HG02973 (cell line): Measurements from ENCODE around the gene CD72.

Source experiments
- ATAC-seq: cut with Tn5 transposase; IDR thresholded peaks from one replicate; pipeline ENCODE4 v1.9.1; 2021; ENCODE audit warnings: moderate library complexity; ENCODE audit not compliant: unreplicated experiment

Gene CD72, protein sequence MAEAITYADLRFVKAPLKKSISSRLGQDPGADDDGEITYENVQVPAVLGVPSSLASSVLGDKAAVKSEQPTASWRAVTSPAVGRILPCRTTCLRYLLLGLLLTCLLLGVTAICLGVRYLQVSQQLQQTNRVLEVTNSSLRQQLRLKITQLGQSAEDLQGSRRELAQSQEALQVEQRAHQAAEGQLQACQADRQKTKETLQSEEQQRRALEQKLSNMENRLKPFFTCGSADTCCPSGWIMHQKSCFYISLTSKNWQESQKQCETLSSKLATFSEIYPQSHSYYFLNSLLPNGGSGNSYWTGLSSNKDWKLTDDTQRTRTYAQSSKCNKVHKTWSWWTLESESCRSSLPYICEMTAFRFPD

DNA sequence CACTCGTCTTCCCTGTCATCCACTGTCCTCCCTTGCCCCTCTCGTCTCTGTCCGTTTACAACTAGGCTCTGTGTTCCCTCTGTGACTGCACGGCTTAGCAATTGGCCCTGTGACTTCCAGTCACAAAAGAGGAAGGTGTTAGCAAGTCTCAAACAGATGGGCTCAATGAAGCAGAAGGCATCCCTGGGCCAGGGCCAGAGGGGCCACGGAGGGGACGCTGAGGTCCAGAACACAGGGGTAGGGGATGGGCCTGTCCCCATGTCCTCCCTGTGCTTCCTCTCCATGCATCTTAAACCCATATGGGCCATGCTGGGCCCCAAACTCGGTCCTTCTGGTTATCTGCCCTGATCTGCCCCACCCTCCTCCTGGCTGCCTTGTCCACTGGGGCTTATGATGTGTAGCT lies at the start of gene CD72:
TSS of gene CD72 (minus strand) at position 89 of the 403 bp plus-strand sequence. CDS start 110 bp downstream, outside the sequence.
- ATAC-seq = no peak

DNA sequence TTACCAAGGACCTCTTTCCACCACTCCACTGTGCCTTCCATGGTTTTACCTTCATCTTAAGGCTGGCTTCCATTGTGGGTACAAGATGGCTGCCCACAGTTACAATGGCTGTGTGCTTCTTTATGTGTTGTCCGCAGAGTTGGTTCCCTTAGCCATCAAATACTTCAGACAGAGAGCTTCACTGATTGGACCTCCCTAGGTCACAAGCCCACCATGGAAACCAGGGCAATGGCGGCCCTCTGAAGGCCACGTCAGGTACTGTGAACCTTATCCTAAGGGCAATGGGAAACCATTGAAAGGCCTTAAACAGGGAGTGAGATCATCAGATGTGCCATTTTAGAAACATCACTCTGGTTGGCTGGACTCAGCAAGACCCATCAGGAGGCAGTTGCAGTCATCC lies 49.7 kb upstream of the CD72 start:
- no peak for ATAC-seq

DNA sequence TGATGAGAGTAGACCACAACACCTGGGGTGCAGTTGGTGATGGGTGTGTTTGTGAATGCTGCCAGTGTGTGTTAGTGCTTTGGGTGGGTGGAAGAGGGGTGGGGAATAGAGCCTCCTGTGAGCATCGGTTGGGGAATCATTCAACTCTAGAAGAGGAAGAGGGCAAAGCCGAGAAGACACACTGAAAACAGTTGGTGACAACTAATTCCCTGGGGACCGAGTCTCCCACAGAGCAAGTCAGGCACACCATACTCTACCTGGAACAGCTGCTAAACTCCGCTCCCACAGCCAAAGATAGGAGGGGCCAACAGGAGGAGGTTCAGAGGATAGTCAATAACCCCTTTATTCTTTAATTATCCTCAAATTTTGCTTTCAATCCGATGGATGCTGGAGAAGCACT lies 48.3 kb upstream of the CD72 start:
- ATAC-seq = no peak

DNA sequence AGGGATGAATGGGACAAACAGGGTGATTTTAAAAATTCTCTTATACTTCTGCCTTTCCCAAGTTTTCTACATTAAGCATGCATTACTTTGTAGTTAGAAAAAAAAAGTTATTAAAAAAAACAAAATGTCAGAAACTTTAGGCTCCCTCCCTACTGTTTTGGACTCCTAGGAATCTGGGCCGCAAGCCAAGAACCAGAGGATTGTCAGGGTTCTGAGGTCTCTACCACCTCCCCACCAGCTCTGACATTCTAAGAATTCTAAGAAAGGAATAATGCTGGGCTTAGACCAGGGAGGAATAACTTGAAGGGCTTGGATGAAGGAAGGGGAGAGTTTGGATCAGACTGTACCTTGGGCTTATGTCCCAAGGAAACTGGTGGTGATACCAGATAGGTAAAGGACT lies 47.8 kb upstream of the CD72 start:
- ATAC-seq = no peak

DNA sequence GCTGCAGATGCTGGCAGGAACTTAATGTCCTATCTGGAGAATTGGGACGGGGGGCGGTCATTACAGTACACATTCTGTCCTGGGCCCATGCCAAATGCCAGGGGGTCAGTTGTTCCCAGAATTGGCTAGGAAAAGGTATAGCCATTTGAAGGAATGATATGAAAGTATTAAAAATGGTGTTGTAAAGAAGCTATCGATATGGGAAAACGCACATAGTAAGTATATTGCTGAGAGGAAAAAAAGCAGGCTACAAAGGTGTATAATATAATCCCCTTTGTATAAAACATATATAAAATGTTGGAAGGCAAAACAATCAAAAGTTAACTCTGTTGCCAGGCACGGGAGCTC lies 47.2 kb upstream of the CD72 start:
- no peak for ATAC-seq

DNA sequence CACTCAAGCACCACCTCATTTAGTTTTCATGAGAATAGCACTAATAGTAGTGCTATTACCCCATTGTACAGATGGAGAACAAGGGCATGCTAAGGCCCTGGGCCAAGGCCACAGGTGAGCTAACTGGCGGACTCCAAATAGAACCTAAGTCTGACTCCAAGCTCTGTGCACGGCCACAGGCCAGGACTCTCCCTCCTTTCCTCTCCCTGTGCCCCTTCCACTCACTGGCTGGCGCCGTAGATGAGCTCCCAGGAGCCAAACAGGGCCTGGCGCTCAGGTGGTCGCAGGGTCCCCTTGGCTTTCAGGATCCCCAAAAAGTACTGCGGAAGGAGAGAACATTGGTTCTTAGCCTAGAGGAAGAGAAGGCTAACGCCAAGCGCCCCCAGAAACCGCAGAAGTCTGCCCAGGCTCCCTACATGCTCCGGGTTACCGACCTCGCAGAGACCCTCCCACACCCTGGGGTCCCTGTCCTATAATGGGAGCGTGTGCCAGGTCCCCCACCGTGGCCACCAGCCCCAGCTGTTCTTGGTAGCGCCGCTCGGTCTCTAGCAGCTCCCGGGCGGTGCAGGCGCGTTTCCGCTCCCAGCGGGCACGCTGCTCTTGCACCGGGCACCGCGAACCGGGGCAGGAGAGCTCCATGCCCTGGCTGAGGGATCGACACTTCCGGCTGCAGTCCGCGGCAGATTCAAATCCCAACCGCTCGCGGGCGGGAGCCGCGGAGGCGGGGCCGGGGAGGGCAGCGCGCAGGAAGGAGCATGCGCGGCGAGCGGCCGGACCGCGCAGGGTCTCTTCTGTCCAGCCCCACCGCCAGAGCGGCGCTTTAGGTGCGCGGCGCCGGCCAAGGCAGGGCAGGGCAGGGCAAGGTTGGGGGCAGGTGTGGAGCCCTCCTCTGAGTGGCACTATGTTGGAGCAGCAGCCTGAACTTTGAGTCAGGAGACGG lies 46.6 kb upstream of the CD72 start, which contains the start of gene ARHGEF39:
TSS of gene ARHGEF39 (minus strand) at position 665 of the 940 bp plus-strand sequence. CDS start at position 639, 26 bp downstream.
- peak; percentile 53 for ATAC-seq

DNA sequence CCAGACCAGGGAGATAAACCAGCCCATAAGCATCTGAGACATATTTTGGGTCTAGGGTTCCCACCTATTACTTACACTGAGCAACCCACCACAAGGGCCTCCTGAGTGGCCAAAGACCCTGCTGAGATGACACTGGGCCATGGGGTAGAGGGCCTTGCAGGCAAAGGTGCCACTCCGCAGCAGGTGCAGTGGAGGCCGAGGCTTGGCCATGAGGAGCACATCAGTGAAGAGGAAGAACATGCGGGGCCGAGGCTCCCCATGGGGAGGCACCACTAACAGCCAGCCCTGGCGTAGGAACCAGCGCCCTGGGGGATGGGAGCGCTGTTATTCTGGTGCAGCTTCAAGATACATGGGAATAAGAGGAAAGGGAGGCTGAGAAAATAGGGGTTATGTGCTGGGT lies 44.2 kb upstream of the CD72 start:
- no peak for ATAC-seq

DNA sequence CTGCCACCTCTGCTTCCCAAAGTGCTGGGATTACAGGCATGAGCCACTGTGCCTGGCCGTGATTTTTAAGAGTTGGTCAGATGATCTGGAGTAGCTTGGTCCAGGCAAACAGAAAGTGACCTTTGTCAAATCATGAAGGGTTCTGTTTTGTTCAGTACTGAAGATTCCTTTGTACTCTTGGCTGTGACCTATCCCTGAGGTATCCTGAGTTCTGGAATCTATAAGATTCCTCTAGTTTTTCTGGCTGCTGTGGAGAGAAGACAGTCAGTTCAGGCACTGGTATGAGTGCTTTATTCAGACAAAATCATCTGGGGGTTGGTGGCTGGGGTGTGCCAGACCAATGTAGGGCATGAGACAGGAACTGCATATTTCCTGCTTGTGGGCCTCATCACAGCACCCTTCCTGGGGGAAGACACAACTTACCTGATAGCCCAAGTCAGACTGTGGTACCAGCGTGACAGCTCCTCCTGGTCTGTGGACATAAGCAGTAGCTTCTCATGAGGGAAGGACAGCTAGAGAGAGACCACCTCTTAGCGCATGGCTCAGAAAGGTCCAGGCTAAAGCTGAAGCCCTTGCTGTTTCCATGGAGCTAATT lies 43.6 kb upstream of the CD72 start:
- ATAC-seq = no peak

DNA sequence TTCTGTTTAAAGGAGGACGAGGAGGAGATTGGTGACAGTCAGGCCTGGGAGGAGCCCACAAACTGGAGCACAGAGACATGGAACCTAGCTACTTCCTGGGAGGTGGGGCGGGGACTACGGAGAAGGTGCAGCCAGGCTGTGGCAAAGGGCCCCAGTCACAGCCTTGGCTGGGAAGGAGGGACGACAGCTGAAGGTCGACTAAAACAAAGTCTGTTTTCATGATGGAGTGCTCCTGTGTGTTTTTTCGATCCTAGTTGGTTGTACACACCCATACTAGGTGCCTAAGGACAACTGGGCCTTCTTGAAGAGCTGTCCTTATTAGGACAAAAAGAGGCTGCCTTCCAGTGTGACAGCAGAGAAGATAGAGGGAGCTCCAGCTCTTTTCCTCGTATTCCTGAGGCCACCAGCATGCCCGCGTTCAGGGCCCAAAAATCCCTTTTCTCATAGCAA lies 42.8 kb upstream of the CD72 start:
- no peak for ATAC-seq

DNA sequence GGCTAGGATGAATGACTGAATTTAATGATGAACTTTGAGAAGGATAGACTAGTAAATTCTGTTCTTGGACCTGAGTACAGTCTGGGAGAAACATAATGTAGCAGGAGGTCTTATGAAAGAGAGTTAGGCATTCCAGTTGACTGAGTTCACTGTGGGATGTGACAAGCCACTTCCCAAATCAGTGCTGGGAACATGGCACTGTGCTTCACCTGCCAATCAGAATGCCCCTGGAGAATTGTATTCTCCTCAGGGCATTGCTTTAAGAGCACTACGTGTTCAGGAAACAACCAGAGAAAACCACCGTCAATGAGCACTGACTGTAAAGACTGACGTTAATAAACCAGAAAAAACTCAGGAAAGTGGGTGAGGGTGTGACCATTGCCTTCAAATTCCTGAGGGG lies 41.1 kb upstream of the CD72 start:
- no peak for ATAC-seq

DNA sequence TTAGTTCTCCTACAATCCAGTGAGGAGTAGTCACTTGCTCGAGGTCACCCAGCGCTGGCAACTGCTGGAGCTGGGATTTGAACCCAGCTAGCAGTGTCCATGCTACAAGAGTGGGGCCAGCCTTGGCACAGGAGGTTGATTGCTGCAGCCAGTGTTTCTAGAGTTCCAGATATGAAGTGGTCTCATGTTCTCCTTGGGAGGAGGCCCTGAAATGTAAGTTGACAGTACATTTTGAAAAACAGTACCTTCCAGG lies 40.7 kb upstream of the CD72 start:
- ATAC-seq = no peak

DNA sequence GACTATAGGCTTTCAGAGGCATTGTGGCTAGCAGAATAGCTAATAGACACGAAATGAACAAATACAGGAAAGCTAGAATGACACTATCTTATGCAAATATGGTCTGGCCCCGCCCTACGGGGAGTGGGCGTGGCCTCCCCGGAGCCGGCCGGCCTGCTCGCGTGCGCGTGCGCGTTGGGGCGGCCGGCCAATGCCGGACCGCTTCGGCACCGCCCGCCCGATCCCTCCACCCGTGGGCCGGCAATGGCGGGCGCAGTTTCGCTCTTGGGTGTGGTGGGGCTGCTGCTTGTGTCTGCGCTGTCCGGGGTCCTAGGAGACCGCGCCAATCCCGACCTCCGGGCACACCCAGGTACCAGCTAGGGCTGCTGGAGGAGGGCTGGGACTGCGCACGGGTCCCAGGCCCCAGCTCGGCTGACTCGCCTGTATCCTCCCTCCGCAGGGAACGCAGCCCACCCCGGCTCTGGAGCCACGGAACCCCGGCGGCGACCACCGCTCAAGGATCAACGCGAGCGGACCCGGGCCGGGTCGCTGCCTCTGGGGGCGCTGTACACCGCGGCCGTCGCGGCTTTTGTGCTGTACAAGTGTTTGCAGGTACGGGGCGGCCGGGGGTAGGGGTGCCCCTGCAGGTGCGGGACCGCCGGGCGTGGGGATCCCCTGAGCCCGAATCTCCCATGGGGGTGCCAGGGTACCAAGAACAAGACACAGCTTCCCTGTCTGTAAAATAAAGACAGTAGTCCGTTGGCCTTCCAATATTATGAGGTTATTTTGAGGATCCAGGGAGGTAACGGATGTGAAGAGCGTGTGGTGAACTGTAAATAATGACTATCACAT lies 40.1 kb upstream of the CD72 start, which contains the start of gene CCDC107:
TSS of gene CCDC107 (plus strand) at position 156 of the 831 bp plus-strand sequence. CDS start at position 244, 88 bp downstream.
- ATAC-seq = peak; percentile 54

DNA sequence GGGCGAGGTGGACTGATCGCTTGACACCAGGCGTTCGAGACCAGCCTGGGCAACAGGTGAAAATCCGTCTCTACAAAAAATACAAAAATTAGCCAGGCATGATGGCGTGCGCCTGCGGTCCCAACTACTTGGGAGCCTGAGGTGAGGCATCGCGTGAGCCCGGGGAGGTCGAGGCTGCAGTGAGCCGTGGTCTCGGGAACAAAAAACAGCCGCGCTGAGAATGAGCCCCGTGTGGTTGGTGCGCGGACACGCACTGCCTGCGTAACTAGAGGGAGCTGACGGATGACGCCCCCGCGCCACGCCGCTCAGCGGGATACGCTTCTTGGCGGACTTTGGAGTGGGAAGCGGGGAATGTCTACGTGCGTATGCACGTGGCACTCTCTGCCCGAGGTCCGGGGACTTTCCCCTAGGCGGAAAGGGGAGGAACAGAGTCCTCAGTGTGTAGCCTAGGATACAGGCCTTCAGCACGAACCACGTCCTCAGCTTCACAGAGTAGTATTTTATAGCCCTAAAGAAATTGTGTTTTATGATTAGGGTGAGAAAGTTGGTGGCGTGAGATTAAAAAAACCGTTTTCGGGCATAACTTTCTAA lies 39.4 kb upstream of the CD72 start, which contains the start of gene RMRP:
TSS of gene RMRP (minus strand) at position 474 of the 591 bp plus-strand sequence.
- peak; percentile 79 for ATAC-seq

DNA sequence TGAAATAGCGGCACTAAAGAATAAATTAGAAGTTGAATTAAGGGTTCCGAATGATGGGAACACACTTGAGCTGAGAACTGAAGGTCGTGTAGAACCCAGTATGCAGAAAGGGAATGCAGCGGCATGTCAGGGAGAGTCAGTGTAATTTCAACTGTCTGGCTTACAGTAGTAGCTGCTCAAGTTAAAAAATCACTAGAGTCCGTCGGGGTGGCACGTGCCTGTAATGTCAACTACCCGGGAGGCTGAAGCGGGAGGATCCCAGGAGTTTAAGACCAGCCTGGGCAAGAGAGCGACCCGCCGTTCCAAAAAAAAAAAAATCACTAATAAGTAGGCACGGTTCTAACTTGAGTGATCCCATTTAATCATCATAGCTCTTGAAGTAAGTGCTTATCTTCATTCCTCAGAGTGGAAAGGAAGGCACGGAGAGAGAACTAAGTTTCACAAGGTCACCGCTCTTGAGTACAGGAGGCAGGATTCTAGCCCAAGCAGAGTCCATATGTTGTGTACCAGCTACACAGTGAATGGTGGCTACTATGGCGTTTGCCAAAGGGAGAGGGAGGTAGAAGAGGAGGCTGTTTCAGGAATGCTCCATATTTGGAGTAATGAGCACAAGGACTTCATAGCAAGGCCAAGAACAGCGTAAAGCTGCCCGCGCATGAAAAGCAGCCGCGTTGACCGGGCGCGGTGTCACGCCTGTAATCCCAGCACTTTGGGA lies 38.8 kb upstream of the CD72 start:
- ATAC-seq = no peak

DNA sequence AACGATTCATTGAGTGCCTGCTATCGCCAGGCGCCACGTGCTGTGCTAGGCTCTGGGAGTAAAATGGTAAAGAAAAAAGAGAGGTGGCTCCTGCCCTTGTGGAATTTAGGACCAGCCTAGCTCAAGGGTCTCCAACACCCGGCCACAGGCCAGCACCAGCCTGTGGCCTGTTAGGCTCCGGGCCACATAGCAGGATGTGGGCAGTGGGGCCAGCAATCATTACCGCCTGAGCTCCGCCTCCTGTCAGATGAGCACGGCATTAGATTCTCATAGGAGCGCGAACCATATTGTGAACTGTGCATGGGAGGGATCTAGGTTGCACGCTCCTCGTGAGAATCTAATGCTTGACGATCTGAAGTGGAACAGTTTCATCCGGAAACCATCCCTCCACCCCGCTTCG lies 38.1 kb upstream of the CD72 start:
- ATAC-seq = no peak

DNA sequence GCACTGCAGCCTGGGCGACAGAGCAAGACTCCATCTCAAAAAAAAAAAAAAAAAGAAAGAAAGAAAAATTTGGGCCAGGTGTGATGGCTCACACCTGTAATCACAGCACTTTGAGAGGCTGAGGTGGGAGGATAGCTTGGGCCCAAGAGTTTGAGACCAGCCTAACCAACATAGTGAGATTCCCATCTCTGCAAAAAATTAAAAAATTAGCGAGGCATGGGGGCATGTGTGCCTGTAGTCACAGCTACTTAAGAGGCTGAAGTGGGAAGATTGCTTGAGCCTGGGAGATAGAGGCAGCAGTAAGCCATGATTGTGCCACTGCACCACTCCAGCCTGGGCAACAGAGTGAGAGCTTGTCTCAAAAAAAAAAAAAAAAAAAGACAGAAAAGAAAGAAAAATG lies 35.4 kb upstream of the CD72 start:
- no peak for ATAC-seq

DNA sequence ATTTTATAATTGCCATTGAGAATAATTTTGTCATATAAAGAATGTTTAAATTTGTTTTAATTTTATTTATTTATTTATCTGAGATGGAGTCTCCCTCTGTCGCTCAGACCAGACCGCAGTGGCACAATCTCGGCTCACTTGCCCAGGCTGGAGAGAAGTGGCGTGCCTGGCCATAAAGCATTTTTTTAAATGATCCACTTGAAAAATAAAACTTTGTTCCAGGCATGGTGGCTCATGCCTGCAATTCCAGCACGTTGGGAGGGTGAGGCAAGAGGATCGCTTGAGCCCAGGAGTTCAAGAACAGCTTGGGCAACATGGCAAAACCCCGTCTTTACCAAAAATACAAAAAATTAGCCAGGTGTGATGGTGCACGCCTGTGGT lies 34.6 kb upstream of the CD72 start:
- no peak for ATAC-seq

DNA sequence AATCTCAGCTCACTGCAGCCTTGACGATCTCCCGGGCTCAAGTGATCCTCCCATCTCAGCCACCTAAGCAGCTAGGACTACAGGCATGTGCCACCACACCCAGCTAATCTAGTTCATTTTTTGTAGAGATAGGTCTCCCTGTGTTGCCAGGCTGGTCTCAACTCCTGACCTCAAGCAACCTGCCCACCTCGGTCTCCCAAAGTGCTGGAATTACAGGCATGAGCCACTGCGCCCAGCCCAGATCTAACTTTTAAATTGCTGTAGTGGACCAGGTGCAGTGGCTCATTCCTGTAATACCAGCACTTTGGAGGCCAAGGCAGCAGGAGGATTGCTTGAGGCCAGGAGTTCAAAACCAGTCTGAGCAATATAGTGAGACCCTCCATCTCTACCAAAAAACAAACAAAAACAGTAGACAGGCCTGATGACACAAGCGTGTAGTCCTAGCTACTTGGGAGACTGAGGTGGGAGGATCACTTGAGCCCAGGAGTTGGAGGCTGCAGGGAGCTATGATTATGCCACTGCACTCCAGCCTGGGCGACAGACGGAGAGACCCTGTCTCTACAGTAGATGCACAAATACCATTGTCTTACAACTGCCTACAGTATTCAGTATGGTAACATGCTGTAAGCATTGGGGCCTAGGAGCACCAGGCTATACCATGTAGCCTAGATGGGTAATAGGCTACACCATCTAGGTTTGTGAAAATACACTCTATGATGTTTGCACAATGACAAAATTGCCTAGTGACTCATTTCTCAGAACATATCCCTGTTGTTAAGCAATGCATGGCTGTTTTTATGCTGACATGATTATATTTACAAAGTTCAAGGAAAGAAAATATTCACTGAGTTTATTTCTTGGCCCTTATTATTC lies 34.0 kb upstream of the CD72 start:
- no peak for ATAC-seq
